ENCODE measurements around the gene THSD4.

THSD4 gene

GRCh38 chr15:71103102-71103676 is 12.1 kb upstream of the THSD4 start:
- no peak for DNase-seq

GRCh38 chr15:71104636-71105035 is 10.6 kb upstream of the THSD4 start:
- no peak for DNase-seq

- no peak for DNase-seq
Observed at GRCh38 chr15:71105444-71105843, 9.8 kb upstream of the THSD4 start.

GRCh38 chr15:71106802-71107500 is 8.3 kb upstream of the THSD4 start:
- no peak for DNase-seq

- no peak for DNase-seq
Observed at GRCh38 chr15:71107501-71107815, 7.8 kb upstream of the THSD4 start.

- DNase-seq, result no peak
Observed at GRCh38 chr15:71109130-71109529, 6.1 kb upstream of the THSD4 start.

- no peak for DNase-seq
Observed at GRCh38 chr15:71109905-71110304, 5.4 kb upstream of the THSD4 start.

- DNase-seq, result no peak
Observed at GRCh38 chr15:71110405-71111180, 4.7 kb upstream of the THSD4 start.

- no peak for DNase-seq
Observed at GRCh38 chr15:71111181-71111565, 4.1 kb upstream of the THSD4 start.

GRCh38 chr15:71111950-71112349 is 3.3 kb upstream of the THSD4 start:
- DNase-seq, result no peak

- no peak for DNase-seq
Observed at GRCh38 chr15:71112429-71112828, 2.8 kb upstream of the THSD4 start.

GRCh38 chr15:71114066-71114680 is 1.1 kb upstream of the THSD4 start:
- no peak for DNase-seq

GRCh38 chr15:71115567-71116351 is 488 bp downstream of the THSD4 start:
- DNase-seq, result no peak

- no peak for DNase-seq
Observed at GRCh38 chr15:71116366-71116765, 1.1 kb downstream of the THSD4 start.

- no peak for DNase-seq
Observed at GRCh38 chr15:71116942-71117341, 1.7 kb downstream of the THSD4 start.

- DNase-seq, result no peak
Observed at GRCh38 chr15:71117714-71118305, 2.5 kb downstream of the THSD4 start.

- DNase-seq, result no peak
Observed at GRCh38 chr15:71118345-71118744, 3.1 kb downstream of the THSD4 start.

GRCh38 chr15:71118881-71119632 is 3.8 kb downstream of the THSD4 start:
- no peak for DNase-seq

- DNase-seq, result no peak
Observed at GRCh38 chr15:71120428-71120944, 5.2 kb downstream of the THSD4 start.

- DNase-seq, result no peak
Observed at GRCh38 chr15:71121442-71121841, 6.2 kb downstream of the THSD4 start.

- no peak for DNase-seq
Observed at GRCh38 chr15:71124937-71125790, 9.9 kb downstream of the THSD4 start.

Measured in activated CD4-positive, alpha-beta T cell treated with anti-CD3 and anti-CD28 coated beads for 1 hour (primary cell).